ENCODE measurements around the gene CLASP2. TPM values are rescaled to one million over a fixed set of nuclear protein-coding genes. Genes with fewer than 3 reads are reported as not detected.

The CLASP2 gene
- total RNA-seq, 1 experiment from 2014 or later = 40.4 TPM

DNA sequence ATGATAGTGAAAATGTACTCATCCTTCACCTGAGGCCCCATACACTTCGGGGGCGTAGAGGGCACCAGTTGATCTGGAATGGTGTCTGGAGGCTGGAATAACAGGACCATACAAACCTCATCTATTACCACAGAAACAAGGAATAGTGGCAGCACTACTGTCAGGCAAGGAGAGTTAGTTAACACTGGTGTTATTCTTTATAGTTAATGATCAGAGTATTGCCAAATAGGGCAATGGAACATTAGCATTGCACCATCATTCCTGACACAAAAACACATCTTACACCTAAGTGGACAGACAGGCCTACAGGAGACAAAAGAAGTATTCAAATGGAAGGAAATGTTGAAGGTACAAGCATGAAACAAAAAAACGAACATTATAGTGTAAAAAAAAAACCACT, 140.9 kb downstream of the CLASP2 start:
- BruUV-seq (replicated peaks) = no TSS peak
- H3K36me3 ChIP-seq (ENCODE audit: control insufficient read depth, insufficient read depth, low read length) = no peaks in the 10 kb centered on the region; the same call in 1 of the 2 replicates
- intact Hi-C loops (cut with micrococcal nuclease; ENCODE audit: unreplicated experiment) (no loop called here), in situ Hi-C loops (cut with HindIII; ENCODE audit: low pct_unique_long_range_greater_than_20kb, low sequenced_read_pairs) (no loop called here)
- no peaks in the 10 kb centered on the region for H3K27me3 ChIP-seq (ENCODE audit: control insufficient read depth, insufficient read depth, low read length)
- H3K4me1 ChIP-seq (ENCODE audit: control insufficient read depth, insufficient read depth, low read length) = peaks cover 15% of the 10 kb centered on the region
- DNase-seq (ENCODE audit: low read depth, low spot score) (no peak), ATAC-seq (no peak)
- H3K4me3 ChIP-seq (ENCODE audit: low read depth in 2 of 2, low read length in 2 of 2) = no peak overlapping the region
- no peaks in the 10 kb centered on the region for H3K9me3 ChIP-seq (ENCODE audit: control insufficient read depth, insufficient read depth, low read depth, low read length)
- ChIA-PET CTCF (no interaction called here), POLR2A (no interaction called here)
- no peak for TF ChIP-seq POLR2AphosphoS5 (IDR thresholded peaks at IDR 0.05; ENCODE audit: low read depth, low read length)
- TF ChIP-seq SIN3A (IDR thresholded peaks at IDR 0.05; ENCODE audit: borderline replicate concordance, insufficient read depth, low read depth, low read length) = no peak
- no peak for TF ChIP-seq CTCF (IDR thresholded peaks at IDR 0.05)
- no peak for TF ChIP-seq TCF7L2 (IDR thresholded peaks at IDR 0.05; ENCODE audit: low read depth, low read length)
- no peak for TF ChIP-seq REST (IDR thresholded peaks at IDR 0.05; ENCODE audit: insufficient read depth in 1 of 2, low read depth in 2 of 2, low read length in 1 of 2)
- H3K27ac ChIP-seq (ENCODE audit: low read length) = no peak overlapping the region

GRCh38 chr3:33575311-33575710, 142.7 kb downstream of the CLASP2 start:
- intact Hi-C loops (cut with micrococcal nuclease; ENCODE audit: unreplicated experiment) = no loop called here
- CTCF ChIA-PET = interaction anchor here (0.5 kb wide), 1 partner anchor 212 kb away, joined by 3 read pairs; no protein-coding TSS in a partner anchor

More at GRCh38 chr3:33575311-33575710, 142.7 kb downstream of the CLASP2 start:
- POLR2A ChIA-PET = no interaction called here
- in situ Hi-C loops (cut with HindIII; ENCODE audit: low pct_unique_long_range_greater_than_20kb, low sequenced_read_pairs) = no loop called here
- Histone ChIP-seq H3K4me1 (ENCODE audit: control insufficient read depth, insufficient read depth, low read length) (peaks cover 15% of the 10 kb centered on the region), H3K36me3 (ENCODE audit: control insufficient read depth, insufficient read depth, low read length) (no peaks in the 10 kb centered on the region; the same call in 1 of the 2 replicates), H3K9me3 (ENCODE audit: control insufficient read depth, insufficient read depth, low read depth, low read length) (no peaks in the 10 kb centered on the region), H3K27me3 (ENCODE audit: control insufficient read depth, insufficient read depth, low read length) (no peaks in the 10 kb centered on the region), H3K27ac (ENCODE audit: low read length) (no peak overlapping the region), H3K4me3 (ENCODE audit: low read depth in 2 of 2, low read length in 2 of 2) (no peak overlapping the region)
- no TSS peak for BruUV-seq (replicated peaks)
- no peak for DNase-seq (ENCODE audit: low read depth, low spot score)
- TF ChIP-seq POLR2AphosphoS5 (IDR thresholded peaks at IDR 0.05; ENCODE audit: low read depth, low read length) = no peak
- no peak for TF ChIP-seq SIN3A (IDR thresholded peaks at IDR 0.05; ENCODE audit: borderline replicate concordance, insufficient read depth, low read depth, low read length)
- no peak for TF ChIP-seq REST (IDR thresholded peaks at IDR 0.05; ENCODE audit: insufficient read depth in 1 of 2, low read depth in 2 of 2, low read length in 1 of 2)
- TF ChIP-seq CTCF (IDR thresholded peaks at IDR 0.05) = no peak
- TF ChIP-seq TCF7L2 (IDR thresholded peaks at IDR 0.05; ENCODE audit: low read depth, low read length) = no peak
- no peak for ATAC-seq

All from Panc1 (cell line).